Activated naive CD4-positive, alpha-beta T cell treated with Interleukin-2 at 50 U/mL for 16 hours (primary cell): ENCODE results near the gene CSNK1G1.
"Not testable (repeated sequence)": the region's sequence is repeated elsewhere in the genome, so short reads cannot be mapped to it uniquely, and the experiment has no call there.

Experiments
- DNase-seq: peaks from one replicate; pipeline ENCODE4 v3.0.0-alpha.2; 2020

Gene CSNK1G1

GRCh38 chr15:64122936-64123351, 233.0 kb downstream of the CSNK1G1 start:
- DNase-seq = no peak

GRCh38 chr15:64122444-64122843, 233.5 kb downstream of the CSNK1G1 start:
- DNase-seq = no peak

- no peak for DNase-seq
Measured at GRCh38 chr15:64121614-64122013, 234.4 kb downstream of the CSNK1G1 start.

GRCh38 chr15:64120322-64120721, 235.7 kb downstream of the CSNK1G1 start:
- DNase-seq = not testable (repeated sequence)

GRCh38 chr15:64117759-64118487, 238.1 kb downstream of the CSNK1G1 start:
- DNase-seq = no peak
